Measurements from ENCODE around the gene MYO5C. TPM values are rescaled to one million over a fixed set of nuclear protein-coding genes. Genes with fewer than 3 reads are reported as not detected.
A peak's percentile ranks its signal among the peaks of the same experiment; 100 is the strongest.

Gene MYO5C
- total RNA-seq, 1 experiment from 2014 or later, result 48.1 TPM

DNA sequence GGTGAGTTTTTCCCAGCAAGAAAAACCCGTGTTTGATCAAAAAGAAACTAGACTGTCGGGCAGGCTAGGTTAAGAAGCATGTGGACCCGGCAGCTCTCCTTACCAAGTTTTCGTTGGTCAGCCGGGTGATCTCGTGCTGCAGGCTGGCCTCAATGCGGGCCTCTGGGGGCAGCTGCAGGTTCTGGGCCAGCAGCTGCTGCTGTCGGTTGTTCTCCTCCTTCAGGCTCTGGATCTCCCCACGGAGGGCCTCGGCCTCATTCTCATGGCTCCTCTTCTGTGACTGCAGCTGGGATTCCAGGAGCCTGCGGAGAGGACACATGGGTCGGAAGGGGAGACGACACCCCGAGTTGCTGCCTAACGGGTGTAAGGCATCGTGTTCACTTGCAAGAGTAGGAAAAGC is 44.5 kb upstream of the MYO5C start:
- Mint-ChIP-seq H3K4me3 (ENCODE audit: low read depth, unreplicated experiment) (no peak overlapping the region), H3K27ac (ENCODE audit: unreplicated experiment) (no peak overlapping the region), H3K9me3 (ENCODE audit: low read depth, unreplicated experiment) (no peaks in the 10 kb centered on the region), H3K36me3 (ENCODE audit: insufficient read depth, unreplicated experiment) (no peaks in the 10 kb centered on the region), H3K4me1 (ENCODE audit: low read depth, unreplicated experiment) (peaks cover 15% of the 10 kb centered on the region), H3K27me3 (ENCODE audit: unreplicated experiment) (no peaks in the 10 kb centered on the region)
- CTCF ChIA-PET, result no interaction called here
- TF ChIP-seq, protein P1, sequence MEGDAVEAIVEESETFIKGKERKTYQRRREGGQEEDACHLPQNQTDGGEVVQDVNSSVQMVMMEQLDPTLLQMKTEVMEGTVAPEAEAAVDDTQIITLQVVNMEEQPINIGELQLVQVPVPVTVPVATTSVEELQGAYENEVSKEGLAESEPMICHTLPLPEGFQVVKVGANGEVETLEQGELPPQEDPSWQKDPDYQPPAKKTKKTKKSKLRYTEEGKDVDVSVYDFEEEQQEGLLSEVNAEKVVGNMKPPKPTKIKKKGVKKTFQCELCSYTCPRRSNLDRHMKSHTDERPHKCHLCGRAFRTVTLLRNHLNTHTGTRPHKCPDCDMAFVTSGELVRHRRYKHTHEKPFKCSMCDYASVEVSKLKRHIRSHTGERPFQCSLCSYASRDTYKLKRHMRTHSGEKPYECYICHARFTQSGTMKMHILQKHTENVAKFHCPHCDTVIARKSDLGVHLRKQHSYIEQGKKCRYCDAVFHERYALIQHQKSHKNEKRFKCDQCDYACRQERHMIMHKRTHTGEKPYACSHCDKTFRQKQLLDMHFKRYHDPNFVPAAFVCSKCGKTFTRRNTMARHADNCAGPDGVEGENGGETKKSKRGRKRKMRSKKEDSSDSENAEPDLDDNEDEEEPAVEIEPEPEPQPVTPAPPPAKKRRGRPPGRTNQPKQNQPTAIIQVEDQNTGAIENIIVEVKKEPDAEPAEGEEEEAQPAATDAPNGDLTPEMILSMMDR (IDR thresholded peaks at IDR 0.05; ENCODE audit: unreplicated experiment), result no peak
- intact Hi-C loops (cut with micrococcal nuclease; ENCODE audit: unreplicated experiment), result no loop called here
- no peak for DNase-seq
- BruUV-seq (replicated peaks), result no TSS peak

DNA sequence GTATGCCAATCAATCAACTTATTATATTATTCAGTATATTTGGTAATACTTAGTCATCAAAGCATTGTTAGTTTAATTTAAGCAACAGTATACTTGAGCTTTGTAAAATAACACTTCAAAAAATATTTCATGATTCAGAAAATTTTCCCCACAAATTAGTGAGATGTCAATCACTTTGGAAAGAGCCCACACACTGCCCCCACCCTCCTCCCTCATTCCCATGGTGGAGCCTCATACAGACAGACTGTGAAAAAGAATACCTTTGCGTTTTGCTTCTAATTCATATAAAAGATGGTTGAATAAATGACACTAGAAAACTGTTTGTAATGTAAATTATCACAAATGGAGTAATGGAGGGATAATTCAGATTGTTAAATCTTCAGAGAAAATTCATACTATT is 43.3 kb upstream of the MYO5C start:
- no TSS peak for BruUV-seq (replicated peaks)
- CTCF ChIA-PET, result no interaction called here
- H3K9me3 Mint-ChIP-seq (ENCODE audit: low read depth, unreplicated experiment), result no peaks in the 10 kb centered on the region
- H3K36me3 Mint-ChIP-seq (ENCODE audit: insufficient read depth, unreplicated experiment), result no peaks in the 10 kb centered on the region
- no peaks in the 10 kb centered on the region for H3K27me3 Mint-ChIP-seq (ENCODE audit: unreplicated experiment)
- H3K4me1 Mint-ChIP-seq (ENCODE audit: low read depth, unreplicated experiment), result peaks cover 23% of the 10 kb centered on the region
- intact Hi-C loops (cut with micrococcal nuclease; ENCODE audit: unreplicated experiment), result no loop called here
- H3K4me3 Mint-ChIP-seq (ENCODE audit: low read depth, unreplicated experiment), result no peak overlapping the region
- TF ChIP-seq, protein P1 (IDR thresholded peaks at IDR 0.05; ENCODE audit: unreplicated experiment), result no peak
- no peak for DNase-seq
- H3K27ac Mint-ChIP-seq (ENCODE audit: unreplicated experiment), result no peak overlapping the region

DNA sequence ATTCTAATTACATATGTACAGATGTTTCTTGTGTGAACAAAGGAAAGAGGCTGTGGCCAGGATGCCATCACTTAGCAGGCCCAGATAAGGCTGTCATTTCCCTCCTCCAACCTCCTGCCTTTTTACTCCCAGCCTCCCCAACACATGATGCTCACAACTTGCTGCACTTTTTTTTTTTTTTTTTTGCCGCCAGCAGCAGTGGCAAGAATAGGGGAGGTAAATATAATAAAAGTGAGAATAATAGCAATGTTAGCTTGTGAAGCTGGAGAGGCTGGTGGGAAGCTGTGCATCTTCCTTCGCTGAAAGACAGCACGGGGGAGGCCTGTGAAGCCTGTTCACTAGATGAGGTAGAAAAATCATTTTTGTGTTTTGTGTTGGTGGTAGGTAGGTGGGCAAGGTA is 42.5 kb upstream of the MYO5C start:
- intact Hi-C loops (cut with micrococcal nuclease; ENCODE audit: unreplicated experiment), result no loop called here
- Mint-ChIP-seq H3K36me3 (ENCODE audit: insufficient read depth, unreplicated experiment) (no peaks in the 10 kb centered on the region), H3K4me1 (ENCODE audit: low read depth, unreplicated experiment) (peaks cover 23% of the 10 kb centered on the region), H3K4me3 (ENCODE audit: low read depth, unreplicated experiment) (no peak overlapping the region), H3K27ac (ENCODE audit: unreplicated experiment) (no peak overlapping the region), H3K9me3 (ENCODE audit: low read depth, unreplicated experiment) (no peaks in the 10 kb centered on the region), H3K27me3 (ENCODE audit: unreplicated experiment) (no peaks in the 10 kb centered on the region)
- TF ChIP-seq, protein P1 (IDR thresholded peaks at IDR 0.05; ENCODE audit: unreplicated experiment), result no peak
- CTCF ChIA-PET, result no interaction called here
- BruUV-seq (replicated peaks), result no TSS peak
- DNase-seq, result no peak

DNA sequence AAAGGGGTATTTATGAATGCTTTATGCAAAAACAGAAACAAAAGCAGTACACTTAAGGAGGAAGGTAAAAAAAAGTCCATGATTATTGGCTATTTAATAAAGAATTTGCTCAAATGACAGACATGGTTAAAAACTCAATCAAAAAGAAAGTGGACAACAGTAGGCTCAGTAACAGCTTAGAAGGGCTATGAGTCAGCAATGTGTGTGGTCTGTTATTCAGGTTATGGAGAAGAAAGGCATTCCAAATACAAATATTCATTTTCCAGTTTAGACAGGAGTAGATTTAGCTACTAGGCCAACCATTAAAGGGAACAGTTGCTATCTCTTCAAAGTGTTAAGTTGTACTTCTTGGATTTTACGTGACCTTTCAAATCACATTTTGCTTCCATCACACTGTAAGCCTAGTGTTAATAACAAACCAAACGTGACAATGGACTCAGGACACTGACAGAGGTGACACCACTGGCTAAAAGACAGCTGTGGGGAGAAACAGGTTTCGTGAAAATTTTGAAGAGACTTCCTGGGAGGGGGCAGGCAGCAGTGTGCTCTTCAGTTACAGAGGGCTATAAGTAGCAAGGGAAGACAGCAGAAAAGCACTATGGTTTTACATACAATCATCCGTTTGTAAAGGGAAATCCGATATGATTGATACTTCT is 41.7 kb upstream of the MYO5C start:
- H3K27ac Mint-ChIP-seq (ENCODE audit: unreplicated experiment), result peak overlapping the region; percentile 37
- no peak for DNase-seq
- H3K4me1 Mint-ChIP-seq (ENCODE audit: low read depth, unreplicated experiment), result peaks cover 23% of the 10 kb centered on the region
- no peak overlapping the region for H3K4me3 Mint-ChIP-seq (ENCODE audit: low read depth, unreplicated experiment)
- H3K9me3 Mint-ChIP-seq (ENCODE audit: low read depth, unreplicated experiment), result no peaks in the 10 kb centered on the region
- H3K36me3 Mint-ChIP-seq (ENCODE audit: insufficient read depth, unreplicated experiment), result no peaks in the 10 kb centered on the region
- TF ChIP-seq, protein P1 (IDR thresholded peaks at IDR 0.05; ENCODE audit: unreplicated experiment), result no peak
- intact Hi-C loops (cut with micrococcal nuclease; ENCODE audit: unreplicated experiment), result loop anchor here (2.0 kb wide), 1 partner anchor 81 kb away; no protein-coding TSS in a partner anchor
- BruUV-seq (replicated peaks), result no TSS peak
- no peaks in the 10 kb centered on the region for H3K27me3 Mint-ChIP-seq (ENCODE audit: unreplicated experiment)
- CTCF ChIA-PET, result interaction anchor here (0.6 to 1.1 kb wide), 2 partner anchors 82 to 381 kb away, joined by 6 to 9 read pairs; no protein-coding TSS in a partner anchor

Data from Calu3 (cell line).